Natural killer cell (primary cell): ENCODE data around the gene FAM9C. TPM values are rescaled to one million over a fixed set of nuclear protein-coding genes. Genes with fewer than 3 reads are reported as not detected.

ENCODE experiments used
- ATAC-seq, 3 donors: fragments of 150-1000 bp in 2 of 3; fragments of 200-7000 bp in 1 of 3; cut with Tn5 transposase; 1 replicate in 1 of 3; 2 replicates in 2 of 3; pipeline ENCODE4 v1.10.0; 2021; ENCODE audit warnings: mild to moderate bottlenecking in 2 of 3, moderate library complexity in 2 of 3
- DNase-seq, 2 donors: peaks; one replicate each; pipeline versions ENCODE4 v3.0.0 to v3.0.0-alpha.2; 2013 to 2021; ENCODE audit warnings: mixed read lengths in 1 of 2
- H3K27ac ChIP-seq: one replicate; pipeline ENCODE4 v1.5.1; 2013; ENCODE audit warnings: mild to moderate bottlenecking, low read length
- H3K27me3 ChIP-seq: one replicate; pipeline ENCODE4 v1.6.1; 2013; ENCODE audit warnings: low read length; ENCODE audit not compliant: control insufficient read depth, insufficient read depth
- H3K36me3 ChIP-seq: one replicate; pipeline ENCODE4 v1.6.1; 2013; ENCODE audit warnings: low read length; ENCODE audit not compliant: control insufficient read depth, insufficient read depth
- H3K4me1 ChIP-seq: one replicate; pipeline ENCODE4 v1.6.1; 2013; ENCODE audit warnings: low read length; ENCODE audit not compliant: control insufficient read depth, insufficient read depth
- H3K4me3 ChIP-seq: one replicate; pipeline ENCODE4 v1.5.1; 2013; ENCODE audit warnings: low read length
- H3K9me3 ChIP-seq: one replicate; pipeline ENCODE4 v1.6.1; 2013; ENCODE audit warnings: low read length; ENCODE audit not compliant: control insufficient read depth, insufficient read depth
- H3K27ac Mint-ChIP-seq, 2 donors: one replicate each; pipeline ENCODE4 v1.8.0; 2022; ENCODE audit warnings: mild to moderate bottlenecking in 2 of 2, mixed read lengths in 2 of 2, moderate library complexity in 1 of 2
- H3K27me3 Mint-ChIP-seq, 2 donors: one replicate each; pipeline ENCODE4 v1.8.0; 2022; ENCODE audit warnings: low read depth in 2 of 2, mixed read lengths in 2 of 2
- H3K36me3 Mint-ChIP-seq: one replicate; pipeline ENCODE4 v1.8.0; 2022; ENCODE audit warnings: mixed read lengths
- H3K4me1 Mint-ChIP-seq, 2 donors: one replicate each; pipeline ENCODE4 v1.8.0; 2022; ENCODE audit warnings: mixed read lengths in 2 of 2
- H3K4me3 Mint-ChIP-seq: one replicate; pipeline ENCODE4 v1.8.0; 2022; ENCODE audit warnings: mild to moderate bottlenecking, moderate library complexity, mixed read lengths
- H3K9me3 Mint-ChIP-seq, 2 donors: one replicate each; pipeline ENCODE4 v1.8.0; 2022; ENCODE audit warnings: mixed read lengths in 2 of 2
- WGBS: methylation state at CpG from one replicate; pipeline ENCODE4 v1.1.7; 2013; ENCODE audit warnings: missing lambda C conversion rate; ENCODE audit not compliant: insufficient coverage; 5-methylcytosine and 5-hydroxymethylcytosine counted together
- intact Hi-C: fragments of 100-400 bp; cut with micrococcal nuclease; formaldehyde crosslinking; loops from one replicate; pipeline ENCODE4 v1.14.2; 2022
- total RNA-seq, 4 donors: library from RNA; stranded (reverse); fragments of 120-200 nt in 1 of 4; gene quantifications; one replicate each; pipeline versions ENCODE4 v1.2.3 to v1.2.4, GENCODE V29; 2013 to 2022
- TF ChIP-seq, protein P1 (sequence below): fragments of 200-600 bp; IDR thresholded peaks from one replicate; pipeline ENCODE4 v1.8.0; 2022; ENCODE audit warnings: antibody characterized with exemption

The FAM9C gene
- total RNA-seq, 3 donors from 2014 or later (not counting 1 experiment from before 2014, with no cell fraction given): not detected

- 100% methylated on average over 2 of the region's 2 CpGs for WGBS
- no peak overlapping the region for H3K27ac ChIP-seq
- no peaks in the 10 kb centered on the region for H3K27me3 ChIP-seq
- intact Hi-C loops: no loop called here
- H3K9me3 ChIP-seq: no peaks in the 10 kb centered on the region
- DNase-seq (no peak), ATAC-seq (no peak)
- TF ChIP-seq, protein P1, sequence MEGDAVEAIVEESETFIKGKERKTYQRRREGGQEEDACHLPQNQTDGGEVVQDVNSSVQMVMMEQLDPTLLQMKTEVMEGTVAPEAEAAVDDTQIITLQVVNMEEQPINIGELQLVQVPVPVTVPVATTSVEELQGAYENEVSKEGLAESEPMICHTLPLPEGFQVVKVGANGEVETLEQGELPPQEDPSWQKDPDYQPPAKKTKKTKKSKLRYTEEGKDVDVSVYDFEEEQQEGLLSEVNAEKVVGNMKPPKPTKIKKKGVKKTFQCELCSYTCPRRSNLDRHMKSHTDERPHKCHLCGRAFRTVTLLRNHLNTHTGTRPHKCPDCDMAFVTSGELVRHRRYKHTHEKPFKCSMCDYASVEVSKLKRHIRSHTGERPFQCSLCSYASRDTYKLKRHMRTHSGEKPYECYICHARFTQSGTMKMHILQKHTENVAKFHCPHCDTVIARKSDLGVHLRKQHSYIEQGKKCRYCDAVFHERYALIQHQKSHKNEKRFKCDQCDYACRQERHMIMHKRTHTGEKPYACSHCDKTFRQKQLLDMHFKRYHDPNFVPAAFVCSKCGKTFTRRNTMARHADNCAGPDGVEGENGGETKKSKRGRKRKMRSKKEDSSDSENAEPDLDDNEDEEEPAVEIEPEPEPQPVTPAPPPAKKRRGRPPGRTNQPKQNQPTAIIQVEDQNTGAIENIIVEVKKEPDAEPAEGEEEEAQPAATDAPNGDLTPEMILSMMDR: no peak
- H3K27me3 Mint-ChIP-seq: peaks cover 0 to 33% of the 10 kb centered on the region in 2 donors
- H3K4me3 ChIP-seq: no peak overlapping the region
- peaks cover 17% of the 10 kb centered on the region for H3K4me1 ChIP-seq
- H3K4me1 Mint-ChIP-seq: peaks cover 12% of the 10 kb centered on the region in 2 donors
- H3K27ac Mint-ChIP-seq: no peak overlapping the region
- no peaks in the 10 kb centered on the region for H3K36me3 Mint-ChIP-seq
- no peaks in the 10 kb centered on the region for H3K9me3 Mint-ChIP-seq
- no peak overlapping the region for H3K4me3 Mint-ChIP-seq
- no peaks in the 10 kb centered on the region for H3K36me3 ChIP-seq
Observed at GRCh38 chrX:13010546-13010945, 33.9 kb downstream of the FAM9C start.

DNA sequence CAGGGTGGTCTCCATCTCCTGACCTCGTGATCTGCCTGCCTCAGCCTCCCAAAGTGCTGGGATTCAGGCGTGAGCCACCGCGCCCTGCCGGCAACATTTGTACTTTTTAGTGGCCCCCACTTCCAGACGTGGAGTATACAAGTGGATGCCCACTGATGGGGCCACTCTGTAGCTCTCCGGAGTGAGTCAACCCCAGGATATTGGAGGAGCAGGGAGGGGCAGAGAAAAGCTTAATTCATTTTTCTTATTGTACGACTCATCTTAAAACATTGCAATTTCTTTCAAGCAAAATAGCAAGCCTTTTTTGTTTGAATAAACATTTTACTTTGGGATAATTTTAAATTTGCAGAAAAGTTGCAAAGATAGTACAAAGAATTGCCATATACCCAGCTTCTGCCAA lies 34.6 kb downstream of the FAM9C start:
- Histone ChIP-seq H3K27ac (no peak overlapping the region), H3K36me3 (no peaks in the 10 kb centered on the region), H3K27me3 (no peaks in the 10 kb centered on the region), H3K4me3 (no peak overlapping the region), H3K9me3 (no peaks in the 10 kb centered on the region), H3K4me1 (peaks cover 19% of the 10 kb centered on the region)
- H3K27me3 Mint-ChIP-seq: peaks cover 0 to 37% of the 10 kb centered on the region in 2 donors
- H3K36me3 Mint-ChIP-seq: no peaks in the 10 kb centered on the region
- TF ChIP-seq, protein P1: no peak
- H3K27ac Mint-ChIP-seq: no peak overlapping the region
- intact Hi-C loops: no loop called here
- H3K4me1 Mint-ChIP-seq: peaks cover 12 to 13% of the 10 kb centered on the region in 2 donors
- H3K4me3 Mint-ChIP-seq: no peak overlapping the region
- DNase-seq: no peak
- WGBS: 95% methylated on average over 7 of the region's 8 CpGs
- H3K9me3 Mint-ChIP-seq: no peaks in the 10 kb centered on the region
- ATAC-seq: no peak

DNA sequence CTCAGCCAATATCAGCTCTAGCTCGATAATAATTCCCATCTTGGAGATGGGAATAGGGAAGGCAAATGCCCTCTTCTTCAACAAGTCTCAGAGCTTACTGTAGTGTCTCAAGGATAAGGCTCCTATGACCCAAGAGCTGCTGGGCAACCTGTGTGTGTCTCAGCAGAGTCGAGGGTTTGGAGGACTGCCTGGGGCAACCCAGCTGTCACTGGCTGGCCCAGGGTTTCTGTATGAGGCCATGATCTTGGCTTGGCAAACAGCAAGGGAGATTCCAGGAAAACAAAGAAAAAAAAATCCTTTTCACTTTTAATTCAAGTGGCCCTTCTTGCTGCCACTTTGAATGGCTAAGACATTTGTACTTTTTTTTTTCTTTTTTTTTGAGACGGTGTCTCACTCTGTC lies 35.1 kb downstream of the FAM9C start:
- DNase-seq (no peak), ATAC-seq (no peak)
- Histone ChIP-seq H3K4me3 (no peak overlapping the region), H3K27ac (no peak overlapping the region), H3K36me3 (no peaks in the 10 kb centered on the region), H3K4me1 (peaks cover 19% of the 10 kb centered on the region), H3K9me3 (no peaks in the 10 kb centered on the region), H3K27me3 (no peaks in the 10 kb centered on the region)
- no peaks in the 10 kb centered on the region for H3K36me3 Mint-ChIP-seq
- no peak overlapping the region for H3K27ac Mint-ChIP-seq
- H3K27me3 Mint-ChIP-seq: peaks cover 0 to 41% of the 10 kb centered on the region in 2 donors
- TF ChIP-seq, protein P1: no peak
- H3K4me1 Mint-ChIP-seq: peaks cover 13 to 16% of the 10 kb centered on the region in 2 donors
- 74% methylated on average over 2 of the region's 3 CpGs for WGBS
- H3K9me3 Mint-ChIP-seq: no peaks in the 10 kb centered on the region
- no peak overlapping the region for H3K4me3 Mint-ChIP-seq
- intact Hi-C loops: no loop called here

DNA sequence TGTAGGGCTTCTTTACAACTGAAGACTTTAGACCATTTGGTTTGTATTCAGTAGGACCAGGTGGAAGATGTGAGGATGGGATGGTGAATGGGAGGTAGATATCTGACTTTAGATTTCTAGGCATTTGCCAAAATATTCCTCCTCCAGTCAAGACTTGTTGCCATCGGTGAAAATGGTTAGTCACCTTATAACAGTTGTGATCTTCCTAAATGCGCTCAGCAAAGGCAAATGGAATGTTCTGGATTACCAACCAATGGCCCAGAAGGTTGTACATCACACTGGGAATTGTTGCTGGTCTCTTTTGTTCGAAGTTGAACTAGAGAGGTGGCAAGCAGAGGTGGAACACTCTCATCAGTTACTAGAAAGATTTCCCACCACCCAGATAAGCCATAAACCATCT lies 35.6 kb downstream of the FAM9C start:
- Histone ChIP-seq H3K36me3 (no peaks in the 10 kb centered on the region), H3K9me3 (no peaks in the 10 kb centered on the region), H3K4me1 (peaks cover 19% of the 10 kb centered on the region), H3K27me3 (no peaks in the 10 kb centered on the region), H3K4me3 (no peak overlapping the region), H3K27ac (no peak overlapping the region)
- Mint-ChIP-seq H3K4me1 (peaks cover 13 to 16% of the 10 kb centered on the region in 2 donors), H3K9me3 (no peaks in the 10 kb centered on the region), H3K36me3 (no peaks in the 10 kb centered on the region), H3K4me3 (no peak overlapping the region), H3K27ac (no peak overlapping the region), H3K27me3 (peaks cover 0 to 41% of the 10 kb centered on the region in 2 donors)
- TF ChIP-seq, protein P1: no peak
- ATAC-seq (no peak), DNase-seq (no peak)
- intact Hi-C loops: no loop called here
- 96% methylated on average over 2 of the region's 3 CpGs for WGBS
